ENCODE results near the gene TMEM167B. TPM values are rescaled to one million over a fixed set of nuclear protein-coding genes. Genes with fewer than 3 reads are reported as not detected.

TMEM167B gene
- total and polyA plus RNA-seq, 4 donors = 5.4 to 15.4 (median 13.2) TPM

GRCh38 chr1:109083501-109083900, 7.1 kb upstream of the TMEM167B start:
- H3K27me3 ChIP-seq (ENCODE audit: control insufficient read depth in 4 of 4, insufficient read depth in 4 of 4, low read length in 3 of 4) = no peaks in the 10 kb centered on the region
- DNase-seq (ENCODE audit: low spot score) = no peak
- no peaks in the 10 kb centered on the region for H3K4me1 ChIP-seq (ENCODE audit: control insufficient read depth in 4 of 4, insufficient read depth in 4 of 4, low read length in 3 of 4)
- no peaks in the 10 kb centered on the region for H3K36me3 ChIP-seq (ENCODE audit: control insufficient read depth in 4 of 4, insufficient read depth in 3 of 4, low read depth in 1 of 4, low read length in 3 of 4)
- TF ChIP-seq NR2F2 (IDR thresholded peaks at IDR 0.05) = no peak
- TF ChIP-seq FOXA1 (IDR thresholded peaks at IDR 0.05) = no peak
- TF ChIP-seq, protein P1, sequence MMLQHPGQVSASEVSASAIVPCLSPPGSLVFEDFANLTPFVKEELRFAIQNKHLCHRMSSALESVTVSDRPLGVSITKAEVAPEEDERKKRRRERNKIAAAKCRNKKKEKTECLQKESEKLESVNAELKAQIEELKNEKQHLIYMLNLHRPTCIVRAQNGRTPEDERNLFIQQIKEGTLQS (IDR thresholded peaks at IDR 0.05) = no peak
- TF ChIP-seq, protein P2, sequence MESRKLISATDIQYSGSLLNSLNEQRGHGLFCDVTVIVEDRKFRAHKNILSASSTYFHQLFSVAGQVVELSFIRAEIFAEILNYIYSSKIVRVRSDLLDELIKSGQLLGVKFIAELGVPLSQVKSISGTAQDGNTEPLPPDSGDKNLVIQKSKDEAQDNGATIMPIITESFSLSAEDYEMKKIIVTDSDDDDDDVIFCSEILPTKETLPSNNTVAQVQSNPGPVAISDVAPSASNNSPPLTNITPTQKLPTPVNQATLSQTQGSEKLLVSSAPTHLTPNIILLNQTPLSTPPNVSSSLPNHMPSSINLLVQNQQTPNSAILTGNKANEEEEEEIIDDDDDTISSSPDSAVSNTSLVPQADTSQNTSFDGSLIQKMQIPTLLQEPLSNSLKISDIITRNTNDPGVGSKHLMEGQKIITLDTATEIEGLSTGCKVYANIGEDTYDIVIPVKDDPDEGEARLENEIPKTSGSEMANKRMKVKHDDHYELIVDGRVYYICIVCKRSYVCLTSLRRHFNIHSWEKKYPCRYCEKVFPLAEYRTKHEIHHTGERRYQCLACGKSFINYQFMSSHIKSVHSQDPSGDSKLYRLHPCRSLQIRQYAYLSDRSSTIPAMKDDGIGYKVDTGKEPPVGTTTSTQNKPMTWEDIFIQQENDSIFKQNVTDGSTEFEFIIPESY (IDR thresholded peaks at IDR 0.05) = no peak
- TF ChIP-seq, protein P3, sequence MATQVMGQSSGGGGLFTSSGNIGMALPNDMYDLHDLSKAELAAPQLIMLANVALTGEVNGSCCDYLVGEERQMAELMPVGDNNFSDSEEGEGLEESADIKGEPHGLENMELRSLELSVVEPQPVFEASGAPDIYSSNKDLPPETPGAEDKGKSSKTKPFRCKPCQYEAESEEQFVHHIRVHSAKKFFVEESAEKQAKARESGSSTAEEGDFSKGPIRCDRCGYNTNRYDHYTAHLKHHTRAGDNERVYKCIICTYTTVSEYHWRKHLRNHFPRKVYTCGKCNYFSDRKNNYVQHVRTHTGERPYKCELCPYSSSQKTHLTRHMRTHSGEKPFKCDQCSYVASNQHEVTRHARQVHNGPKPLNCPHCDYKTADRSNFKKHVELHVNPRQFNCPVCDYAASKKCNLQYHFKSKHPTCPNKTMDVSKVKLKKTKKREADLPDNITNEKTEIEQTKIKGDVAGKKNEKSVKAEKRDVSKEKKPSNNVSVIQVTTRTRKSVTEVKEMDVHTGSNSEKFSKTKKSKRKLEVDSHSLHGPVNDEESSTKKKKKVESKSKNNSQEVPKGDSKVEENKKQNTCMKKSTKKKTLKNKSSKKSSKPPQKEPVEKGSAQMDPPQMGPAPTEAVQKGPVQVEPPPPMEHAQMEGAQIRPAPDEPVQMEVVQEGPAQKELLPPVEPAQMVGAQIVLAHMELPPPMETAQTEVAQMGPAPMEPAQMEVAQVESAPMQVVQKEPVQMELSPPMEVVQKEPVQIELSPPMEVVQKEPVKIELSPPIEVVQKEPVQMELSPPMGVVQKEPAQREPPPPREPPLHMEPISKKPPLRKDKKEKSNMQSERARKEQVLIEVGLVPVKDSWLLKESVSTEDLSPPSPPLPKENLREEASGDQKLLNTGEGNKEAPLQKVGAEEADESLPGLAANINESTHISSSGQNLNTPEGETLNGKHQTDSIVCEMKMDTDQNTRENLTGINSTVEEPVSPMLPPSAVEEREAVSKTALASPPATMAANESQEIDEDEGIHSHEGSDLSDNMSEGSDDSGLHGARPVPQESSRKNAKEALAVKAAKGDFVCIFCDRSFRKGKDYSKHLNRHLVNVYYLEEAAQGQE (IDR thresholded peaks at IDR 0.05) = no peak
- TF ChIP-seq, protein P4, sequence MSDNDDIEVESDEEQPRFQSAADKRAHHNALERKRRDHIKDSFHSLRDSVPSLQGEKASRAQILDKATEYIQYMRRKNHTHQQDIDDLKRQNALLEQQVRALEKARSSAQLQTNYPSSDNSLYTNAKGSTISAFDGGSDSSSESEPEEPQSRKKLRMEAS (IDR thresholded peaks at IDR 0.05) = no peak
- no peak for TF ChIP-seq GABPA (IDR thresholded peaks at IDR 0.05 in 1 of 2, conservative IDR thresholded peaks at IDR 0.05 in 1 of 2)
- TF ChIP-seq RXRA (IDR thresholded peaks at IDR 0.05) = no peak
- TF ChIP-seq YY1 (IDR thresholded peaks at IDR 0.05) = no peak
- TF ChIP-seq, protein P5, sequence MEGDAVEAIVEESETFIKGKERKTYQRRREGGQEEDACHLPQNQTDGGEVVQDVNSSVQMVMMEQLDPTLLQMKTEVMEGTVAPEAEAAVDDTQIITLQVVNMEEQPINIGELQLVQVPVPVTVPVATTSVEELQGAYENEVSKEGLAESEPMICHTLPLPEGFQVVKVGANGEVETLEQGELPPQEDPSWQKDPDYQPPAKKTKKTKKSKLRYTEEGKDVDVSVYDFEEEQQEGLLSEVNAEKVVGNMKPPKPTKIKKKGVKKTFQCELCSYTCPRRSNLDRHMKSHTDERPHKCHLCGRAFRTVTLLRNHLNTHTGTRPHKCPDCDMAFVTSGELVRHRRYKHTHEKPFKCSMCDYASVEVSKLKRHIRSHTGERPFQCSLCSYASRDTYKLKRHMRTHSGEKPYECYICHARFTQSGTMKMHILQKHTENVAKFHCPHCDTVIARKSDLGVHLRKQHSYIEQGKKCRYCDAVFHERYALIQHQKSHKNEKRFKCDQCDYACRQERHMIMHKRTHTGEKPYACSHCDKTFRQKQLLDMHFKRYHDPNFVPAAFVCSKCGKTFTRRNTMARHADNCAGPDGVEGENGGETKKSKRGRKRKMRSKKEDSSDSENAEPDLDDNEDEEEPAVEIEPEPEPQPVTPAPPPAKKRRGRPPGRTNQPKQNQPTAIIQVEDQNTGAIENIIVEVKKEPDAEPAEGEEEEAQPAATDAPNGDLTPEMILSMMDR (IDR thresholded peaks at IDR 0.05; ENCODE audit: low read depth, low read length, missing input control) = no peak
- TF ChIP-seq SP1 (IDR thresholded peaks at IDR 0.05) = no peak
- no peak for TF ChIP-seq TAF1 (conservative IDR thresholded peaks at IDR 0.05)
- TF ChIP-seq JUND (IDR thresholded peaks at IDR 0.05) = no peak
- no peak overlapping the region for H3K4me3 ChIP-seq (ENCODE audit: low read depth in 1 of 3, low read length in 3 of 3)
- H3K9ac ChIP-seq (ENCODE audit: low read depth in 1 of 2, low read length in 2 of 2) = no peak overlapping the region
- H3K27ac ChIP-seq (ENCODE audit: low read depth in 1 of 2, low read length in 2 of 2) = no peak overlapping the region
- WGBS = 94% methylated on average over 3 of the region's 3 CpGs
- H3K9me3 ChIP-seq (ENCODE audit: control insufficient read depth in 4 of 4, low read length in 3 of 4) = no peaks in the 10 kb centered on the region

GRCh38 chr1:109083923-109084322, 6.6 kb upstream of the TMEM167B start:
- H3K36me3 ChIP-seq (ENCODE audit: control insufficient read depth in 4 of 4, insufficient read depth in 3 of 4, low read depth in 1 of 4, low read length in 3 of 4) = no peaks in the 10 kb centered on the region
- no peak overlapping the region for H3K9ac ChIP-seq (ENCODE audit: low read depth in 1 of 2, low read length in 2 of 2)
- TF ChIP-seq GABPA (IDR thresholded peaks at IDR 0.05 in 1 of 2, conservative IDR thresholded peaks at IDR 0.05 in 1 of 2) (no peak), JUND (IDR thresholded peaks at IDR 0.05) (no peak), HNF4A (conservative IDR thresholded peaks at IDR 0.05) (no peak), YY1 (IDR thresholded peaks at IDR 0.05) (no peak)
- TF ChIP-seq, protein P3 (IDR thresholded peaks at IDR 0.05) = no peak

More at GRCh38 chr1:109083923-109084322, 6.6 kb upstream of the TMEM167B start:
- Histone ChIP-seq H3K9me3 (ENCODE audit: control insufficient read depth in 4 of 4, low read length in 3 of 4) (no peaks in the 10 kb centered on the region), H3K4me1 (ENCODE audit: control insufficient read depth in 4 of 4, insufficient read depth in 4 of 4, low read length in 3 of 4) (peaks cover 0 to 1% (median under 1%) of the 10 kb centered on the region in 4 donors), H3K27ac (ENCODE audit: low read depth in 1 of 2, low read length in 2 of 2) (no peak overlapping the region), H3K4me3 (ENCODE audit: low read depth in 1 of 3, low read length in 3 of 3) (no peak overlapping the region), H3K27me3 (ENCODE audit: control insufficient read depth in 4 of 4, insufficient read depth in 4 of 4, low read length in 3 of 4) (no peaks in the 10 kb centered on the region)
- no peak for DNase-seq (ENCODE audit: low spot score)
- 69% methylated on average over 1 of the region's 1 CpG for WGBS

Data from liver (tissue), 9 donors.